GM21447 (cell line): ENCODE data around the gene TMEM121.
"Not testable (repeated sequence)": the region's sequence is repeated elsewhere in the genome, so short reads cannot be mapped to it uniquely, and the experiment has no call there.

Experiments used
- ATAC-seq: cut with Tn5 transposase; IDR thresholded peaks from one replicate; pipeline ENCODE4 v1.9.1; 2021; ENCODE audit not compliant: unreplicated experiment

Gene TMEM121

DNA sequence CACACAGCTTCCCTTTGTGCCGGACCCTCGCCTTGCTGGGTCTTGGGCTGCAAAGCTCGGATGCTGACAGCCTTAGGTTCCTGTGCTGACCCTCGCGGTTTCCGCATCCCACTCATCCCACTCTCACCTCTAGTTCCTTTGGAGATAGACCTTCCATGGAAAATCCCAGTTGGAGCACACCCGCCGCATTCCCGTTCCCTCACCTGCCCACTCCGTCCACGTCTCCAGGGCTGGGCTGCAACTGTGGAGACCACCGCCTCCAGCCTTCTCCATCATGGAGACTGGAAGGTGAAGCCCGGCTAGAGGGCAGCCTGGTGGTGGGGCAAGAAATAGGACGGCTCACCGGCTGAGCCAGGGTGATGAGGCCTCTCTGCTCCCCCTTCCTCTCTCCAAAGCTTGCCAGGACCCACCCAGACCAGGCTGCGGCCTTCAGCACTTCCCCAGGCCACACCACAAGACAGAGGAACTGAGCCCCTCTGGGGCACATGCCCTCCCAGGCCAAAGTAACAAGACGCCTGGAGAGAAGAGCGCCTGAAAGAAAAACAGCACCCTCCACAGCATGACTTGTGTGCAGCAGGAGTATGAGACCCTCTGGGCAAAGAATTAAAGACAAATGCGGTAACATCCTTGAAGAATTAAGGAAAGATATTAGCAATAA is 15.0 kb downstream of the TMEM121 start:
- ATAC-seq, result no peak

GRCh38 chr14:105545676-105546075 is 19.3 kb downstream of the TMEM121 start:
- not testable (repeated sequence) for ATAC-seq

- ATAC-seq, result not testable (repeated sequence)
Measured at GRCh38 chr14:105546410-105546809, 20.0 kb downstream of the TMEM121 start.

DNA sequence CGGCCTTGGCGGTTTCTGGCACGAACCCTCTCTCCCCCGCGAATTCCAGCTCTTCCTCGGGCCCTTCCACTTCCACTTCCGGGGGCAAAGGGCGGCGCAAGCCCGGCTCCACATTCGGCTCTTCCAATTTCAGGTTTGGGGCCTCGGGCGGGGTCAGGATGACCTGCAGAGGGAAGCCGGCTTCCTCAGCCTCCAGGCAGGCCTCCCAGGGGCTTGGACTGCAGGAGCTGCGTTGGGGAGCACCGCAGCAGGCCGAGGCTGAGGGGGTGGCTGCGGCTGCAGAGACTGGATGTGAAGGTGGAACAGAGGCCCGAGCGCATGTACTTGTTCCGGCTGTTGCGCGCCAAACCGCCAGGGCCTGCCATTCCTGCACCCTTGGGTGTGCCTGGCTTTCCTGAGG is 20.7 kb downstream of the TMEM121 start:
- not testable (repeated sequence) for ATAC-seq

DNA sequence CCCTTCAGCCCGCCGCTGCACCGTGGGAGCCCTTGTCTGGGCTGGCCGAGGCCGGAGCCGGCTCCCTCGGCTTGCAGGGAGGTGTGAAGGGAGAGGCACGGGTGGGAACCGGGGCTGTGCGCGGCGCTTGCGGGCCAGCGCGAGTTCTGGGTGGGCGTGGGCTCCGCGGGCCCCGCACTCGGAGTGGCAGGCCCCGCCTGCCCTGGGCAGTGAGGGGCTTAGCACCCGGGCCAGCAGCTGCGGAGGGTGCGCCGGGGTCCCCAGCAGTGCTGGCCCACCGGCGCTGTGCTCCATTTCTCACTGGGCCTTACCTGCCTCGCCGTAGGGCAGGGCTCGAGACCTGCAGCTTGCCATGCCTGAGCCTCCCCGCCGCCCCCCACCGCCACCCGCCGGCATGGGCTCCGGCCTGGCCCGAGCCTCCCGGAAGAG is 21.4 kb downstream of the TMEM121 start:
- no peak for ATAC-seq

- ATAC-seq, result no peak
Measured at GRCh38 chr14:105549481-105549880, 23.1 kb downstream of the TMEM121 start.

DNA sequence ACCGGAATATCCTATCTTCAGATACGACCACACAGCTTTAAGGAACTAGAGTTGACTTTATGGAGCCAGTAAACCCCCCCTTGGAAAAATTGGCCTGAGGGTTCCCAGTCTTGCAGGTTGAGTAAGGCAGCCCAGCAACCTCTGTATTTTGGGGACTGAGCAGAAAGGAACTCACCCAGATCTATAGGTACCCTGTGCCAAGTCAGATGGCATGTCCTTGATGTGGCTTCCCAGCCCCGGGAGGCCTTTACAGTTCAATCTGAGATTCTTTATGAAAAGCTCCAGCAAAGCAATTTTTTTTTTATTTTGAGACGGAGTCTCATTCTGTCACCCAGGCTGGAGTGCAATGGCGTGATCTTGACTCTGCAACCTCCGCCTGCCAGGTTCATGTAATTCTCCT is 27.6 kb downstream of the TMEM121 start:
- no peak for ATAC-seq

DNA sequence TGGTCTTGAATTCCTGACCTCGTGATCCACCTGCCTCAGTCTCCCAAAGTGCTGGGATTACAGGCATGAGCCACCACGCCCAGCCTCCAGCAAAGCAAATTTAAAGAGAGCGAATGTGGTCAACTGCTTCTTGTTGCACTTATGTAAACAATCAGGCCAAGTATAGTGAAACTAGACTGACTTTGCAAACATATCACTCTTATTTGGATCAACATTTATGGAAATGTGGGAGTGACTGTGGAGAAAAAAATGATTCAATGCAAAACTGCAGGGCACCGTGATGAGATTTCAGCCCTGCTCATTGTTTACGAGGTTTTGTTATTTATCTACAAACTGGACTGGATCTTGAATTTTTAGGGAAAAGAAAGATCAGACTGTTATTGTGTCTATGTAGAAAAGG is 28.1 kb downstream of the TMEM121 start:
- no peak for ATAC-seq

GRCh38 chr14:105557671-105558070 is 31.3 kb downstream of the TMEM121 start:
- ATAC-seq, result not testable (repeated sequence)

DNA sequence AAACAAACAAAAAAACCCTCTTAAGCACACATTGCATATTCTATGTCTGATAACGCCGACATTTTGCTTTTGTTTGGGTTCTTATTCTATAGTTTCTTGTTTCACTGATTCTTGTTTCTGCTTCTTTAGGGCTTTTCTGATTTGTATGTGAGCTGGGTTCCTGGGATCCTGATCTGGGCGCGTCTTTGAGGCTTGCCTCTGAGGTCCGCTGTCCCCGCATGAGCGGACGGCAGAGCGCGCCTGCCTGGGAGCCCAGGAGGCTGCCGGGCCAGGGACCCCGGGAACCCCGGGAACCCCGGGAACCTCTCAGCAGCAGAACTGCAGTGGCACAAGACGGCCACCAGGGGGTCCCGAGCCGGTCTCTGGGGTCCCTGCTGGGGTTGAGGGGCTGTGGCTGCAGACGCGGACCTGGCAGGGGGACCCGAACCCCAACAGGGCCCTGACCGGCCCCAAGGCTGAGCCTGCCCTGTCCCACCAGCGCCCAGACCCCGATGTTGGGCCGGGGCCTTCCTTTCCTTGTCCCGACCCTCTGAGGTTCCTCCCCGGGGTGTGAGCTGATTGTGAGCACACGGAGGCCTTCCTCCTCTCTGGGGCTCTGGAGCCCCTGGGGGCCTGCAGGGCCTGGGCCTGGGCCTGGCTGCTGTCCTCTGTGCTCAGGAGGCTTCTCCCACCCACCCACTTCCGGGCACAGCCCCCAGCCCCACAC is 32.2 kb downstream of the TMEM121 start:
- ATAC-seq, result not testable (repeated sequence)

- ATAC-seq, result peak; percentile 47
Measured at GRCh38 chr14:105559384-105560047, 33.1 kb downstream of the TMEM121 start.

GRCh38 chr14:105560048-105560669 is 33.8 kb downstream of the TMEM121 start:
- peak; percentile 49 for ATAC-seq

- not testable (repeated sequence) for ATAC-seq
Measured at GRCh38 chr14:105561345-105561744, 35.0 kb downstream of the TMEM121 start.

- no peak for ATAC-seq
Measured at GRCh38 chr14:105562713-105563346, 36.4 kb downstream of the TMEM121 start.

DNA sequence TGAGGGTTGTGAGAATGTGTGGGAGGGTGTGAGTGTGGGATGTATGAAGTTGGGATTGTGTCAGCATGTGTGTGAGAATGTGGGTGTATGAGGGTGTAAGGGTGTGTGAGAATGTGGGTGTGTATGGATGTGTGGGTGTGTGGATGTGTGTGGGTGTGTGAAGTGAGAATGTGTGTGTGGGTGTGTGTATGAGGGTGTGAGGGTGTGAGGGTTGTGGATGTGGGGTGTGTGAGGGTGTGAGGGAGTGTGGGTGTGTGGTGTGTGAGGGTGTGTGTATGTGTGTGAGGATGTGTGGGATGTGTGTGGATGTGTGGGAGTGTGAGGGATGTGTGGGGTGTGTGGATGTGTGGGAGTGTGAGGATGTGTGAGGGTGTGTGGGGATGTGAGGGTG is 37.0 kb downstream of the TMEM121 start:
- no peak for ATAC-seq

DNA sequence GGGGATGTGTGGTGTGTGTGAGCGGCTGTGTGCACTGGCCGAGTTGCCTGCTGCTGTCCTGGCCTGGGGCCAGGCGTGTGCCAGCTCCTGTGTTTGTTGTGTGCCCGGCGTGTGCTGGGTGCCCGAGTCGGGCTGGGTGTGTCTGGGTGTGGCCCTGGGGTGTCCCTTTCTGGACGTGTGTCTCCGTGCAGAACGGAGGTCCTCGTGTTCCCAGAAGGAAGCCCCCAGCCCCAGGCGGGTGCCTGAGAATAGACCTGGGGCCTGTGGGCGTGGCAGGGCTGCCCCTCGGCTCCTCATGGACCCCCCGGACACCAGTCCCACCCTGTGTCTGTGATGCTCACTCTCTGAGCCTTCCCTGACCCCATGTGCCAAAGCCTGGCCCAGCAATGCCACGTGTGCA is 38.2 kb downstream of the TMEM121 start:
- ATAC-seq, result not testable (repeated sequence)

GRCh38 chr14:105565185-105565919 is 39.0 kb downstream of the TMEM121 start:
- ATAC-seq, result not testable (repeated sequence)

DNA sequence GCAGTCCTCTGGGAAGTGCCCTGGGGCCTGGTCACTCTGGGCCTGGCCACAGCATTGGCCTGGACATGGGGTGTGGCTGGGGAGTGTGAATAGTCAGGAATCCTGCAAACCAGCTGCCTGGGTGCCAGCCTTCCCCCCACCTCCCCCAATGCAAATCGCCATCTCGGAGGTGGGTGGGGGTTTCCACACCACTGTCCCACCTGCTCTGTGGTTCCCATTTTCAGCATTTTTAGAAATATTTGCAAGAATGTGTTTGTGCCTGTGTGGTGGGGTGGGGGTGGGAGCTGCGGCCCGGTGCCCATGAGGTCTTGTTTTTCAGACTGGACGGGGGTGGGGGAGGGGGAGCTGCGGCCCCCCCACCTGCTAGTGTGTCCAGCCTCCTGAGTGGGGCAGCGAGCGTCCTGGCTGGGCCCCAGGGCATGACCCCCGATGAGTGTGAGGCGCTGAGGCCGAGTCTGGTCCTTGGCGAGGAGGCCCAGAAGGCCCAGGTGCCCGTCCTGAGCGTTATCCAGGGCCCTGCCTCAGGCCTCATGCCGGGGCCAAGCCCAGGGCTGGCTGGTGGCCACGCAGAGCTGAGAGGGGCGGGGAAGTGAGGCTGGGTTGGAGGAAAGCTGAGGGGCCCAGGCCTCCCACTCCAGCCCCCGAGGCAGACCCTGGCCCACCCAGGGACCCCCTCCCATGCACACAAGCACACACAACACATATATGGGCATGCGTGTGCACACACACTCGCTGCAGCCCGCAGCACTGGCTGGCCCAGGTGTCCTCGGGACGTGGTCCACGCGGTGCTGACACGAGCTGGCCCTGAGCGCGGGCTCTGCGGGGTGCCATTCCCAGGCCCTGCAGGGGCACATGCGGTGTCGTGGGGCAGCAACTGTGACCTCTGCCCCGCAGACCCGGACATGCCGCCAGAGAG is 40.1 kb downstream of the TMEM121 start:
- peak; percentile 42 for ATAC-seq
